Activated CD4-positive, alpha-beta T cell treated with anti-CD3 and anti-CD28 coated beads for 4 hours (primary cell): ENCODE results near the gene MIXL1.
A peak's percentile ranks its signal among the peaks of the same experiment; 100 is the strongest.
"Not testable (repeated sequence)": the region's sequence is repeated elsewhere in the genome, so short reads cannot be mapped to it uniquely, and the experiment has no call there.

Experiments
- DNase-seq, 2 donors: peaks; one replicate each; pipeline ENCODE4 v3.0.0-alpha.2; 2020

The MIXL1 gene

DNA sequence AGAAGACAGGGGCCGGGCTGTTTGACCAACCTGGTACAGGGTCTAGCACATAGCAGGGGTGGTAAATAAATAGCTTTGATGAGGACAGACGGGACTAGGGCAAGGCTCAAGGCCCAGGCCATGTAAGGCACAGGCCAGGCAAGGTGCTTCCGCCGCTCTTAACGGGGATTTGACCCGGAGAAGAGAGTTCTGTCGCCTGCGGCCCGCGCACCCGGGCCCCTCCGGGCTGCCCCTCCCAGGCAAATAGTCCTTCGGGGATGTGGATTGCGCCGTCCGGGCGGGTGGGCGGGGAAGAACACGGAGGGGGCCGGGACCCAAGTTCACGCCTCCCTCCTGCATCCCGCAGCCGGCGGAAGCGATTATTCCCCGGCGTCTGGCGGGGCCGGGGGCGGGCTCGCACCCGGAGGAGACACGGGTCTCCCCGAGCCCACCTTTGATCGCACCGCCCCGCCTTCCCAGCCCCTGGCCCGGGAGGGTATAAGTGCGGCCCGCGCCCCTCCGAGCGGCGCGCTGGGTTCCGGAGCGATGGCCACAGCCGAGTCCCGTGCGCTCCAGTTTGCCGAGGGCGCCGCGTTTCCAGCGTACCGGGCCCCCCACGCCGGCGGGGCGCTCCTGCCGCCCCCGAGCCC is at the start of gene MIXL1:
MIXL1 (plus strand) TSS at position 508 of the 629 bp plus-strand sequence; CDS start at position 526, 18 bp downstream.
- DNase-seq = no peak

DNA sequence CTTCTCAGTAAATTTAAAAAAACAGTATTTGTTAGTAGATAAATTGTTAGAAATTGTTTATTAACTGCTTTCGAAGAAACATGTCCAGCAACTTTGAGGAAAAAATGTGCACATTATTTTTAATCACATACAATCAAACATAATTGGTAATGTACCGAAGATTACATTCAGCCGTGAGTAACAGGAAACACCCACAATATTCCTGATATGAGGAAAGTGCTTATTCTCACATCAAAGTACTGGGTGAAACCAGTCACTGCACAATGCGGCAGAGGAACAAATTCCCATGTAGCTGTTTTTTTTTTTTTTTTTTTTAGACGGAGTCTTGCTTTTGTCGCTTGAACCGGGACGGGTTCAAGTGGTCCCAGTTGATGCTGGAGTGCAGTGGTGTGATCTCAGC is 46.6 kb upstream of the MIXL1 start:
- DNase-seq = no peak

DNA sequence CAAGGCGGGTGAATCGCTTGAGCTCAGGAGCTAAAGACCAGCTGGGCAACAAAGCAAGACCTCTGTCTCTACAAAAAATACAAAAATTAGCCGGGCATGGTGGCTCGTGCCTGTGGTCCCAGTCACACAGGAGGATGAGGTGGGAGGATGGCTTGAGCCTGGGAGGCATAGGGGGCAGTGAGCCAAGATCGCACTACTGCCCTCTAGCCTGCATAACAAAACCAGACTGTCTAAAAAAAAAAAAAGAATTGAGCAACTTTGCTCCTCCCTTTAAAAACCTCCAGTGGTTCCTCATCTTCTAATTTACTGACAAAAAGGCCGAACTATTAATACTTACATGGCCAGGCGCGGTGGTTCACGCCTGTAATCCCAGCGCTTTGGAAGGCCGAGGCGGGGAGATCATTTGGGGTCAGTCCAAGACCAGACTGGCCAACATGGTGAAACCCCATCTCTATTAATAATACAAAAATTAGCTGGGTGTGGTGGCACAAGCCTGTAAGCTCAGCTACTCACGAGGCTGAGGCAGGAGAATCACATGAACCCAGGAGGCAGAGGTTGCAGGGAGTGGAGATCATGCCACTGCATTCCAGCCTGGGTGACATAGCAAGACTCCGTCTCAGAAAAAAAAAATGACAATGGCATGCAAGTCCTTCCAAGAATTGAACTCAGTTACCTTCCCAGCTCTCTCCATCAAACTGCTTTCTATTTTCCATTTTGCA is 41.3 kb upstream of the MIXL1 start:
- no peak for DNase-seq

DNA sequence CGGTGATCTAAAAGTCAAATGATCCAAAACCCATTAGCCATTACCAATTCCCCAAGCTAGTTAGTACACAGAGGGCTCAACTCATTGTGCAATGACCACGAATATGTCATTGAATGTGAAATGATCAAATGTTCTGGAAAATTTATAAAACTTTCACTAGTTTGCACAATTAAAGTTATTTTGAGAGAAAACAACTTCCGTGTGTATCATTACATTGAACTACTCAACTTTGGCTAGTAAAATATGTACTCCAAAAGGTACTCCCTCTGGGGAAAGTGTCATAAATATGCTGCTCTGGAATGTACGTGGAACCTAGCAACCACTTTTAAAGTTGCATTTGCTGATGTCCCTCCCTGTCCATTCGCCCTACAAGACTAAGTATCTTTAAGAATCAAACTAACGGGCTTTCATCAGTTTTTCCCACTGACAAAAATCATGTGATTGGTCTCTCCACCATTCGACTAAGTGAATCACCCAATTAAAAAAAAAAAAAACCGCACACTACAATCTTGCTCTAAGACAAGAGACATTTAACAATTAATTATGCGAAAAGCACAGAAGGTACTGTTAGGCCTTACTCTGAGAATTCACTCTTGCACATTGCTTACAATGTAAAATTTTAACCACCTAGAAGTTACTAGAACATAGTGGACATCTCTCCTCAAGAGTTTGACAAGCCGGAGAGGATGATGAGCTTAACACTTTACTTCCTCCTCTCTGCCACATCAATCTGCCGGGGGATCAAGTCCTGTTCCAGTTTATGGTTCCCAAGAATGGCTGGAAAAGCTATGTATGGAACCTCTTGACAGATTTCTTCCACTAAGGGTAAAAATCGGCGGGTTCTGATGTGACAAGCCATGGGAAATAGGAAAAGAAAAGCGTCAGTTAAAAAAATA is 38.1 kb upstream of the MIXL1 start:
- no peak for DNase-seq

DNA sequence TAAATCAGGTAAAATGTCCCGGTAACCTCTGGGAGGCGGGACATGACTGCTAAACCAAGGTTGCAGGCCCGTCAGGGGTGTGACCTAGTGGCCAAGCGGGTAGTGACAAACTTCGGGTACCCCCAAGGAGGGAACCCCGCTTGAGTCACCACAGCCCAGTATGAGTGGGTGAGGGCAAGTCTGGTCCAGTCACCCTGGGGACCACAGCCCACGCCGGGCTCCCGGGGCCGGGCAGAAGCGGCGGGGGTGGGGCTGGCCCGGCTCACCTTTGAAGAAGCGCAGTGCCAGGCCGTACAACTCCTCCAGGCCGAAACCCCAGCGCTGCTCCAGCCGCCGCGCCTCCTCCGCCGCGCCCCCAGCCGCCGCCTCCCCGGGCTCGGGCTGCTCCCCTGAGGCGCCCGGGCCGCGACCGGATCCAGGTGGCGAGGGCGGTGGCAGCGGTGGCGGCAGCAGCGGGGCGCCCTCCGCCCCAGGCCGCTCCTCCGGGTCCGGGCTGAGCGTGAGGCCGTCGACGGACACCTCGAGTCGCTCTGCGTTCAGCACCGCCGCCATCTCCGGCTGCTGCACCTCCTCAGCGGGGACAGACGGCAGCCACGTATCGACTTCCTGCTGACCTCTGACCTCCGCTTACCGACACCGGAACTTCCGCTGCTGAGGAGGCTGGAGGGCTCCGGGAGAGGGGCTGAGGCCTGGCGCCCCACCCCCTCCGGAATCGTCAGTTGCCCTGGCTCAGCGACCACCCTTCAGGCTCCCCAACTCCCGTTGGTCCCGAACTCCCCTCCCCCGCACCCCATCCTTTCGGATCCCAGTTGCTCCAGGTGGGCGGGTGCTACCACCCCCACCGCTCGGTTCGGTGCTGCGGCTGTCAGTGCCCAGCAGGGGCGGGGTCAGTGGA is 37.1 kb upstream of the MIXL1 start, which contains the start of gene ACBD3:
ACBD3 (minus strand) TSS at position 618 of the 895 bp plus-strand sequence; CDS start at position 552, 66 bp downstream.
- DNase-seq = peak; percentile 77 to 80

DNA sequence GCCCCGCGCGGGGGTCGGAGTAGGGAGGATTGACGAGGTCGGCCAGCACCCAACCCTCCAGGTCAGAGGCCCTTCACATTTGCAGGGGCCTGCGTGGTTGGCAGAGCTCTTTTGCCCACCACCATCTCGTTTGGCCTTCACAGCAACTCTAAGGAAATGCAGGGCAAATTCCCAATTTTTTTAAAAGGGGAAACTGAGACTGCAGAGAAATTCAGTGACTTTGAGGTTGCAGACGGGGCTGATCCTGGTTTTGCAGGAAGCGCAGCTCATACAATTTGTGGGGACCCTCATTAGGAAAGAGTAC is 36.5 kb upstream of the MIXL1 start:
- no peak for DNase-seq

DNA sequence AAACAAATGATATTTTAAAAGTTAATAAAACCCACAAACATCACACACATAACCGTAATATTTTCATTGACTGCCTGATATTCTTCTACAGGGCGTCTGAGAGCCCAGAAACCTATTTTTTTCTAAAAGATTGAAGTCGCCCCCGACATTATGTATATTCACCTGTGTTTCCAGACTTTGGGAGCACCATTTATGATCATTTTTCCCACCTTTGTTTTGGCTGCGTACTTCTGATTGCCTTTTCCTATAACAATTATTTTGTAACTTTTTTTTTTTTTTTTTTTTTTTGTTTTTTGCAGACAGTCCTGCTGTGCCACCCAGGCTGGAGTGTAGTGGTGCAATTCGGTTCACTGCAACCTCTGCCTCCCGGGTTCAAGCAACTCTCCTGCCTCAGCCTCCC is 36.1 kb upstream of the MIXL1 start:
- DNase-seq = no peak

DNA sequence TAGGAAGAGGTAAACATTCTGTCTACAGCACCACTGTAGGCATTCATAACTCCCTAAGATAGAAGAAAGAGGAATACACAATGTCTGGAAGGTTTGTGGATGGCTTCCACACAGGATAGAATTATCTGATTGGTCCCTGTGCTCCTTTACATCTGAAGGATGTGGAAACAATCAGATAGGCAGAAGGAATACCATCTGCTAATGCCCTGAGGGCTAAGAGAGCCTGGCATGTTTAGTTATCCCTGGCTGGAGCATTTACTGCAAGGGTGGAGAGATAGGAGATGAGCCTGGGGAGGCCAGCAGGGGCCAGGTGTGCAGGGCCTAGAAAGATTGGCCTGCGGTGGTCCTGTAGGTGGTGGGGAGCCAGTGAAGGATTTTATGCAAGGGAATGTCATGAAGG is 28.3 kb upstream of the MIXL1 start:
- no peak for DNase-seq

DNA sequence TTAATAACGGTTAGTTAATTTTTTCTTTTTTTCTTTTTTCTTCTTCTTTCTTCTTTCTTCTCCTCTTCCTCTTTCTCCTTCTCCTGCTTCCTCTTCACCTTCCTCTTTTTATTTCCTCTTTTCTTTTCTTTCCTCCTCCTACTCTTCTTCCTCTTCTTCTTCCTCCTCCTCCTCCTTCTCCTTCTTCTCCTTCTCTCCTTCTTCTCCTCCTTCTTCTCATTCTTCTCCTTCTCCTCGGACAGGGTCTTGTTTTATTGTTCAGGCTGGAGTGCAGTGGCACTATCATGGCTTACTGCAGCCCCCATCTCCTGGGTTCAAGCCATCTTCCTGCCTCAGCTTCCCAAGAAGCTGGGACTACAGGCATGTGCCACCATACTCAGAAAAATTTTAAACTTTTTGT is 23.5 kb upstream of the MIXL1 start:
- DNase-seq = no peak

DNA sequence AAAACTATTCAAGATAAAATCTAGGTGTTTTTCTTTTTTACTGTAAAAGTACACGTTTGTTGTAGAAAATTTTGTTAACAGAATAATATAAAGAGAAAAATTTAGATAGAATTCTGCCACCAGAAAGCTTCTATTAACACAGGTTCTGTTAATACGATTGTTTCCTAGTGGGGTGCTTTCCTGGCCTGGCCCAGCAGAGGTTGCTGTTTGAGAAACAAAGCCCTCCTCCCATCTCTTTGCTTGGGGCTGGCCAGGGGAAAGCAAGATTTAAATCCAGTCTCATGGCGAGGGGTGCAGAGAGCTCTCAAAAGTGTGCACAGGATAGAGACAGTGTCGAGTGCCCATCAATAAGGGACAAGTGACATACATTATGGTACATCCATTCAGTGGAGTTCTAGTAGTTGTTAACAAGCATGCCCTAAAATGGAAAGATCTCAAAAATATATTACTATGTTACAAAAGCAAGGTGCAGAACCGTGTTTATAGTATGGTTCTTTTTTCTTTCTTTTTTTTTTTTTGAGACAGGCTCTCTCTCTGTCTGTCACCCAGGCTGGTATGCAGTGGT is 22.4 kb upstream of the MIXL1 start:
- no peak for DNase-seq

DNA sequence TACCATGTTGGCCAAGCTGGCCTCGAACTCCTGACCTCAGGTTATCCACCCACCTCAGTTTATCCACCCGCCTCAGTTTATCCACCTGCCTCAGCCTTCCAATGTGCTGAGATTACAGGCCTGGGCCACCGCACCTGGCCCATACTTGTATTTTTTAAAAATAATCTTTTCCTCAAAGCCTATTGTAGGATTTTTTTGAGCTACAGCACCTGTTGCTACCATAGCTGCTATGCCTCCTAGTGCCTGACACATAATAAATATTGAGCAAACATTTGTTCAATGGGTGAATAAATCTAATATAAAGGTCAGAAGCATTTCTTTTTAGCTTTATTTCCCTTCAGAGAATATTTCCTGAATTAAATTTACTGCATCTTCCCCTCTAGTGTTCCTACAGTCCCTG is 21.2 kb upstream of the MIXL1 start:
- no peak for DNase-seq

DNA sequence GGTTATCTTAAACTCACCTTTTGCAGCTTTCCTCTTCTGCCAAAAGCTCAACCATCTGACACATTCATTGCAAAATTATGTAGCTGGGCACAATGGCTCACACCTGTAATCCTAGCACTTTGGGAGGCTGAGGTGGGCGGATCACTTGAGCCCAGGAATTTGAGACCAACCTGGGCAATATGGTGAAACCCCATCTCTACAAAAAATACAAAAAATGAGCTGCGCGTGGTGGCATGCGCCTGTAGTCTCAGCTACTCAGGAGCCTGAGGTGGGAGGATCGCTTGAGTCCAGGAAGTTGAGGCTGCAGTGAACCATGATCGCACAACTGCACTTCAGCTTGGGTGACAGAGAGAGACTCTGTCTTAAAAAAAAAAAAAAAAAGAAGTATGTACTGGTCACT is 20.8 kb upstream of the MIXL1 start:
- not testable (repeated sequence) for DNase-seq

DNA sequence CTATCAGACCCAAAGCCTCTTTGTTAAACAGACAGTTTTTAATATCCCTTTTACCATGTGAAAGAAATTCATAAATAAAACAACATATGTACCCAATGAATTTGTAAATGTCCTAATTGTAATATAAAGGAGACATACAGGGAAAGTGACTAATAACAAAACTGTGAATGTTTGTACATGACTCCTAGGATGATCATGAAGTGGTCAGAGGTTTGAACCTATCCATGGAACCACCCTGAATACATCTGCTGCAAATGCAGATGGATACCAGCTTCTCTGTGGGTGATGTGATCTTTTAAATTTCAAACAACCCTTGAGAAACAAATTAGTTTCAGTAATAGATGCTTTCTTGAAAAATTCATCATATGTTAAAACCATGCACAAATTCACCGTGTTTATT is 20.2 kb upstream of the MIXL1 start:
- DNase-seq = no peak

DNA sequence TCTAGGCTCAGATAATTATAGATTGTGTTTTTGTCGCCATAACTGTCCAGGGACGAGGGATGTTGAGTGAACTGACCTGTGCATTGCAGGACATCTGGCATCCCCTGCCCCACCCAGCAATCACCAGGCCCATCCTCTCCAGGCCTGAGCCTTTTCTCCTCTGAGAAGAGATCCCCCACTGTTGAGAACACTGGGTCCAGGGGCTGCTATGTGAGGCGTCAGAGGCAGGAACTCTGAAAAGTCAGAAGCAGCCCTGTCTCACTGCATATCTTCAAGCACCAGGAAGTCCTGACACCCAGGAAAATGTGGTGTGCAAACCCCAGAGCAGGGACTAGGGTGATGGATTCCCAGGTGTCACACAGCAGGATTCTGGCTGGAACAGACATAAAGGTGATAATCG is 19.8 kb upstream of the MIXL1 start:
- DNase-seq = no peak

DNA sequence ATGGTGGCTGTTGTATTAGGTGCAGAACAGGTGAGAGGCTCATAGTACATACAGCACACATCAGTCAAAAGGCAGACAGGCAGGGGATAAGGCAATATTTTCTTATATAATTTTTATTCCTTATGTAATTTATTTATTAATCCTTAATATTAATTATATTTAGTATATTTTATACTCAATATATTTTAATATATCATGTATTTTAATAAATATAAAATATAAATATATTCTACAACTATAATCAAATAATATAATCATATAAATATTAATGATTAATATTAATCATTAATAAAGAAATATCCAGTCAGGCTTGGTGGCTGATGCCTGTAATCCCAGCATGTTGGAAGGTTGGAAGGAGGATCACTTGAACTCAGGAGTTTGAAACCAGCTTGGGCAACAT is 19.3 kb upstream of the MIXL1 start:
- no peak for DNase-seq

DNA sequence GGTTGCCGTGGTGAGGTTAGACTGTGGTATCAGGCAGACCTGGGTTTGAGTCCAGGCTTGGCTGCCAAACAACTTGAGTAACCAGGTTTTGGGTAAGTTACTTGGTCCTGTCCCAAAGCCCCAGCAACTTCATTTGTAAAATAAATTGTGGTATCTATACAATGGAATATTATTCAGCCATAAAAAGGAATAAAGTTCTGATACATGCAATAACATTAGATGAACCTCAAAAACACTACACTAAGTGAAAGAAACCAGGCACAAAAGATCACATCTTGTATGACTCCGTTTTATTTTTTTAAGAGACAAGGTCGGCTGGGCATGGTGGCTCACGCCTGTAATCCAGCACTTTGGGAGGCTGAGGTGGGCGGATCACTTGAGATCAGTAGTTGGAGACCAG is 16.4 kb upstream of the MIXL1 start:
- no peak for DNase-seq

DNA sequence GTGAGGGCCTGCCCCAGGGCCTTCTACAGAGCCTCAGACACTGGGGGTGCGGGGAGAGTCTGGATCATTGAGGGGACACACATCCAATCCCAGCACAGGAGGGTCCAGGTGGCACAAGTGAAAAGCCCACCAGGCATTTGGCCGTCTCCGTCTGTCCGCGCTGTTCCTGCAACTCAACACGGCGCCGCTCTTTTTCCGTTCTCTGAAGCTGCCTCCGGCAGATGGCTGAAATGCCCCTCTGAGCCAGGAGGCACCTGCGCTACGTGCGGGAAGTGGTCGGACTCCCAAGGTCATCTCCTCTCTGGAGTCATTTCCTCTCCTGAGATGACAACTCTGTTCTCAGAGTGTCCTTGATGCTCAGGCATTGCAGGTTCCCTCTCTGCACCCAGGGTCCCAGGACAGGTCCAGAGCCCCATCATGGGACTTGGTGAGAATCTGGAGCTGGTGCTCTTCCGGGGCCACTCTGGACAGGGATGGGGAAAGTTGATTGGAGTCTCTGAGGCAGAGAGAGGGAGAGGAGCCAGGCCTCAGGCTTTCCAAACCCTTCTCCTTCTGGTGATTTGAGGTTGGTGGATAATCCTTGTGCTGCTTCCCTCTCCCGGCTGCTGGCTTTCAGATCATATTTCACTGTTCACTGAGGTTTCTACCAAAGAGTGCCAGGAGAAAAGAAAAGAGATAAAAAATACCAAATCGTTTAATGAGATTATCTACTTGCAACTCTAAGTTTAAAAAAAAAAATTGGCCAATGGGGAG is 14.0 kb upstream of the MIXL1 start:
- DNase-seq = no peak

DNA sequence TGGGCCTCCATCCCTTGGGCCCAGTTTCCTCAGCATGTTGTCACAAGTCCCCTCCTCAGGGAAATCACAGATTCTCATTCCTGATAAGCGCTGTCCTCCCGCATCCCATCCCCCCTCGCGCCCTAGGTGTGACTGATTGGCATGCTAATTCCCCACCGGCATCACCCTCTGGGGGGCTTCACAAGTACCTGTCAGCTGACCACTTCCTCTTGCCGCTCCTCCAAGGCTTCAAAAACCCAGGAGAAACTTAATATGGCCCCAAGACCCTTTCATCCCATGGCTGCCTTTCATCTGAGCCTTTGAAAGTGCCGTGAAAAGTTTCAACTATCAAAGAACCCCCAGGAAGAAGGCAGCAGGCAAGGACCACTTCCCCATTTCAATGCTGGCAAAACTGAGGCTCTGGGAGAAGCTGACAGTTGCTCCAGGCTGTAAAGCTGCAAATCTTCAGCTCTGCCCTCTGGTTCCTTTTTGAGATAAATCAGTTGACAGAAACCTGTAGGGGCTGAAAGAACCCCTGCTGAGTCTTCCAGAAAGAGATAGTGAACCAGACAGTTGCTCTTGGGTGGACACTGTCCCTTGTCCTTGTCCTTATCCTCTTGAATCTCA is 12.8 kb upstream of the MIXL1 start:
- DNase-seq = no peak

DNA sequence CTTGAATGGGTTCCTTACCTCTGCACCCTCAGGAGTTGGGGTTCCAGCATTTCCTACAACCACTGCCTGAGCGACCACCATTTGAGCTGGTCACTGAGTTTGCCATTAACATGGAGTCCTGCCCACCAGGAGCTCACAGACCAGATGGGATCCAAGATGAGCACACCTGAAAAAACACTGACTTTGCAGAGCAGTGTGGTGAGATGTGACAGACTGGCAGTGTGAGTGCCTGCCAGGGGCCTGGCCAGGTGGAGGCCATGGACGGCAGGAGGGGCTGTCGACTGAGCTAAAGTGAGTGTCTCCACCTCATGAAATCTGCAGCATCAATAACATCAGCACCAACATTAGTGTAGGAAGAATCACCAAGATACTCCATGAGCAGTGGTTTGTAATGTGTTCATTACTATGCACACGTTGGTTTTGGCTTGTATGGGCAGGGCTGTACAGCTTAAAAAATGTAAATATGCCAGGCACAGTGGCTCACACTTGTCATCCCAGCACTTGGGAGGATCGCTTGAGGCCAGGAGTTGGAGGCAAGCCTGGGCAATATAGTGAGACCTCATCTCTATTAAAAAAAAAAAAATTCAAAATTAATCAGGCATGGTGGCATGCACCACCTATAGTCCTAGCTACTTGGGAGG is 12.2 kb upstream of the MIXL1 start:
- DNase-seq = no peak

DNA sequence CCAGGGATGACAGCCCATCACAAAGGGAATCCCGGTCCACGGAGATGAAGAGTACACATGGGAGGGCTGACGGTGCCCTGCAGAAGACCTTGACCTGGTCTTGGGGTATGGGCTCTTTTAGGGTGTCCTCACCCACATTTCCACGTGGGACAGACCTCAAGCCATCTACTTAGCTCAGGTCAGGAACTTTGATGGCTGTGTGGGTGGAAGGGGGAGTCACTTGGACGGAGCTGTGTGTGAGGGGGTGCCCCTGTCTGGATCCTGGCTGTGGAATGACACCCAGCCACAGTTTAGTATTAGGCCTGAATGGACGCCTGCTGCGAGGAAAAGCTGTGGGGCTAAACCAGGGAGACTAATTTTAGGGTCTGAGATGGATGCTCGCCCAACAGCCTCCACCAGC is 10.9 kb upstream of the MIXL1 start:
- no peak for DNase-seq

DNA sequence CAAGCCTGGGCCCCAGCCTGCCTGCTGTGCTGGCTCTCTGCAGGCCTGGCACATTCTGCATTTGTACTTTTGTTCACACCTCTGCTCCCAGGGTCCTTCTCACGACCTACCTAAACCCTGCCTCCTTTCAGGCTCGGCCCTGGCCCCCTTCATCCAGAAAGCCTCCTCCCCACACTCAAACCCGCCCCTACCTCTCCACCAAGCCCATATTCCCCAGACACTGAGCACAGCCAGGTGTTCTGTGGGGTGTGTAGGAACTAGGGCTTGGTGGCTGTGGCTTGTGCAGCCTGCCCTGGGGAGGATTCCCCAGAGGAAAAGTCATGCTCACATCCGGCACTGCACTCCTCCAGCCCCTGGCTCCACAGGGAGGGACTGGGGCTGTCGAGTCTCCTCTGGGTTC is 8.2 kb upstream of the MIXL1 start:
- no peak for DNase-seq
